K562 (cell line): ENCODE measurements around the gene DALRD3. TPM values are rescaled to one million over a fixed set of nuclear protein-coding genes. Genes with fewer than 3 reads are reported as not detected.
A peak's percentile ranks its signal among the peaks of the same experiment; 100 is the strongest.

Source experiments
- ADNP ChIP-seq: fragments of 200-800 bp; sonication (Bioruptor generic); IDR thresholded peaks from 2 replicates; pipeline ENCODE4 v1.6.1; 2016; ENCODE audit warnings: missing genetic modification characterization, missing compliant biosample characterization
- BRD9 ChIP-seq: fragments of 450-650 bp; IDR thresholded peaks from 2 replicates; pipeline ENCODE4 v1.6.1; 2018; ENCODE audit warnings: low read depth; ENCODE audit not compliant: partially characterized antibody
- BRF1 ChIP-seq: IDR thresholded peaks from 3 replicates; pipeline ENCODE4 v1.6.1; 2011; ENCODE audit warnings: borderline replicate concordance, mild to moderate bottlenecking; ENCODE audit not compliant: insufficient read length; ENCODE audit errors: extremely low read depth
- CBFB ChIP-seq: sonication (generic); formaldehyde crosslinking; IDR thresholded peaks from 2 replicates; pipeline ENCODE4 v1.4.0; 2020; ENCODE audit warnings: mild to moderate bottlenecking, missing genetic modification reagents
- CCNT2 ChIP-seq: IDR thresholded peaks from 2 replicates; pipeline ENCODE4 v1.6.1; 2011; ENCODE audit warnings: borderline replicate concordance, low read depth, mild to moderate bottlenecking, moderate library complexity, mixed read lengths, low read length; ENCODE audit not compliant: insufficient read length; ENCODE audit errors: extremely low read depth
- CREB1 ChIP-seq, 2 experiments: sonication (generic) in 1 of 2; formaldehyde crosslinking in 1 of 2; IDR thresholded peaks; 2 replicates each; pipeline versions ENCODE4 v1.6.1 to v1.8.0; 2012 to 2022; ENCODE audit warnings: inconsistent platforms in 1 of 2, mild to moderate bottlenecking in 1 of 2, missing genetic modification reagents in 1 of 2, moderate library complexity in 1 of 2
- CREB5 ChIP-seq: fragments of 250-450 bp; sonication (Bioruptor Pico); IDR thresholded peaks from 2 replicates; pipeline ENCODE4 v1.5.0; 2020; ENCODE audit warnings: mild to moderate bottlenecking
- NKRF ChIP-seq: fragments of 450-650 bp; IDR thresholded peaks from 2 replicates; pipeline ENCODE4 v1.6.1; 2016; ENCODE audit warnings: borderline replicate concordance
- NUFIP1 ChIP-seq: fragments of 450-650 bp; IDR thresholded peaks from 2 replicates; pipeline ENCODE4 v1.6.1; 2018; ENCODE audit not compliant: partially characterized antibody
- POLR2H ChIP-seq: IDR thresholded peaks from 2 replicates; pipeline ENCODE4 v1.6.1; 2016; ENCODE audit warnings: missing genetic modification characterization, low read depth, mild to moderate bottlenecking, control low read depth, missing compliant biosample characterization, moderate library complexity
- PYGO2 ChIP-seq: fragments of 450-650 bp; IDR thresholded peaks from 2 replicates; pipeline ENCODE4 v1.6.1; 2016; ENCODE audit warnings: mild to moderate bottlenecking, missing genetic modification characterization, moderate library complexity, missing compliant biosample characterization
- RBM17 ChIP-seq: fragments of 200-400 bp; formaldehyde crosslinking; IDR thresholded peaks from 2 replicates; pipeline ENCODE4 v1.6.1; 2017; ENCODE audit warnings: low read depth, mild to moderate bottlenecking, low read length, borderline replicate concordance
- RNF219 ChIP-seq: fragments of 250-450 bp; sonication (Bioruptor Pico); IDR thresholded peaks from 2 replicates; pipeline ENCODE4 v1.5.0; 2022; ENCODE audit warnings: mild to moderate bottlenecking
- SFPQ ChIP-seq: fragments of 200-400 bp; formaldehyde crosslinking; IDR thresholded peaks from 2 replicates; pipeline ENCODE4 v1.6.1; 2017; ENCODE audit warnings: mild to moderate bottlenecking, low read depth, low read length, moderate library complexity
- ZKSCAN3 ChIP-seq: fragments of 250-450 bp; sonication (Bioruptor Pico); IDR thresholded peaks from 2 replicates; pipeline ENCODE4 v1.4.0; 2020
- ZNF134 ChIP-seq: fragments of 250-450 bp; sonication (Bioruptor Pico); conservative IDR thresholded peaks from 2 replicates; pipeline ENCODE4 v1.4.0; 2020
- ZNF263 ChIP-seq: sonication (generic); formaldehyde crosslinking; IDR thresholded peaks from 2 replicates; pipeline ENCODE4 v1.8.0; 2022; ENCODE audit warnings: mild to moderate bottlenecking, missing genetic modification reagents, borderline replicate concordance
- polyA plus RNA-seq, 8 experiments: library from polyadenylated mRNA; depleted of rRNA in 4 of 8; stranded (reverse) in 5 of 8; unstranded in 3 of 8; fragments of >200 nt; fragmentation: Nextera tagmentation in 2 of 8; fragmentation: Illumina TruSeq in 1 of 8; extraction: Ambion mirVana in 2 of 8; extraction: Trizol in 1 of 8; gene quantifications; 2 replicates each; pipeline versions ENCODE4 v1.2.1 to v1.2.3, GENCODE V29; 2011 to 2014; ENCODE audit warnings: inconsistent platforms in 1 of 8, missing spikeins in 1 of 8
- total RNA-seq, 7 experiments: library from RNA; depleted of rRNA in 6 of 7; stranded (reverse); fragments of >200 nt in 6 of 7; fragmentation: Illumina TruSeq in 2 of 7; extraction: Trizol in 2 of 7; gene quantifications; 2 replicates each; pipeline versions ENCODE4 v1.2.1 to v1.2.3, GENCODE V29; 2011 to 2021; ENCODE audit warnings: low replicate concordance in 1 of 7

Gene DALRD3
- total and polyA plus RNA-seq, 9 of the 15 experiments (the other 6 are each of a cell fraction or from before 2014, with no cell fraction given) = 6.6 to 31.3 (median 14.4) TPM

GRCh38 chr3:49028673-49029562, 10.5 kb upstream of the DALRD3 start, which contains the start of gene IMPDH2 (continued):
- no peak for TF ChIP-seq SFPQ
- TF ChIP-seq ZKSCAN3 = no peak
- TF ChIP-seq NUFIP1 = no peak
- no peak for TF ChIP-seq RNF219 (CRISPR knock-in tag)
- TF ChIP-seq CREB1 (IDR thresholded peaks at IDR 0.05) = peak; percentile 98
- TF ChIP-seq CREB1 (CRISPR knock-in tag; IDR thresholded peaks at IDR 0.05) = peak; percentile 97
- TF ChIP-seq ADNP (tag) = no peak
- no peak for TF ChIP-seq BRD9
- TF ChIP-seq CBFB (CRISPR knock-in tag) = no peak
- peak; percentile 93 for TF ChIP-seq POLR2H
- TF ChIP-seq RBM17 = no peak
- peak; percentile 96 for TF ChIP-seq CCNT2
- TF ChIP-seq BRF1 = no peak
- TF ChIP-seq NKRF = peak; percentile 84
- TF ChIP-seq CREB5 (CRISPR knock-in tag) = no peak
- TF ChIP-seq PYGO2 (tag) = no peak
- peak; percentile 54; the same call in 1 of the 2 replicates for TF ChIP-seq ZNF263
- TF ChIP-seq ZNF134 (CRISPR knock-in tag) = no peak
